ENCODE results near the gene GP9. TPM values are rescaled to one million over a fixed set of nuclear protein-coding genes. Genes with fewer than 3 reads are reported as not detected.

Gene GP9
- total RNA-seq, 1 donor from 2014 or later: not detected

GRCh38 chr3:129059311-129059958 is 1.1 kb upstream of the GP9 start:
- DNase-seq: no peak
- H3K27me3 Mint-ChIP-seq (ENCODE audit: unreplicated experiment): peaks cover 7% of the 10 kb centered on the region
- TF ChIP-seq, protein P1, sequence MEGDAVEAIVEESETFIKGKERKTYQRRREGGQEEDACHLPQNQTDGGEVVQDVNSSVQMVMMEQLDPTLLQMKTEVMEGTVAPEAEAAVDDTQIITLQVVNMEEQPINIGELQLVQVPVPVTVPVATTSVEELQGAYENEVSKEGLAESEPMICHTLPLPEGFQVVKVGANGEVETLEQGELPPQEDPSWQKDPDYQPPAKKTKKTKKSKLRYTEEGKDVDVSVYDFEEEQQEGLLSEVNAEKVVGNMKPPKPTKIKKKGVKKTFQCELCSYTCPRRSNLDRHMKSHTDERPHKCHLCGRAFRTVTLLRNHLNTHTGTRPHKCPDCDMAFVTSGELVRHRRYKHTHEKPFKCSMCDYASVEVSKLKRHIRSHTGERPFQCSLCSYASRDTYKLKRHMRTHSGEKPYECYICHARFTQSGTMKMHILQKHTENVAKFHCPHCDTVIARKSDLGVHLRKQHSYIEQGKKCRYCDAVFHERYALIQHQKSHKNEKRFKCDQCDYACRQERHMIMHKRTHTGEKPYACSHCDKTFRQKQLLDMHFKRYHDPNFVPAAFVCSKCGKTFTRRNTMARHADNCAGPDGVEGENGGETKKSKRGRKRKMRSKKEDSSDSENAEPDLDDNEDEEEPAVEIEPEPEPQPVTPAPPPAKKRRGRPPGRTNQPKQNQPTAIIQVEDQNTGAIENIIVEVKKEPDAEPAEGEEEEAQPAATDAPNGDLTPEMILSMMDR (IDR thresholded peaks at IDR 0.05; ENCODE audit: partially characterized antibody, unreplicated experiment): no peak

GRCh38 chr3:129061023-129061887 is 676 bp downstream of the GP9 start:
- Mint-ChIP-seq H3K27me3 (ENCODE audit: unreplicated experiment) (peaks cover 7% of the 10 kb centered on the region), H3K4me1 (ENCODE audit: low read depth, unreplicated experiment) (peaks cover 10% of the 10 kb centered on the region), H3K4me3 (ENCODE audit: unreplicated experiment) (no peak overlapping the region), H3K9me3 (ENCODE audit: unreplicated experiment) (peaks cover 2% of the 10 kb centered on the region), H3K27ac (ENCODE audit: unreplicated experiment) (no peak overlapping the region), H3K36me3 (ENCODE audit: unreplicated experiment) (no peaks in the 10 kb centered on the region)
- no peak for DNase-seq
- TF ChIP-seq, protein P1 (IDR thresholded peaks at IDR 0.05; ENCODE audit: partially characterized antibody, unreplicated experiment): no peak

More at GRCh38 chr3:129059311-129059958, 1.1 kb upstream of the GP9 start:
- Mint-ChIP-seq H3K4me3 (ENCODE audit: unreplicated experiment) (peak overlapping the region; percentile 15), H3K36me3 (ENCODE audit: unreplicated experiment) (no peaks in the 10 kb centered on the region), H3K27ac (ENCODE audit: unreplicated experiment) (no peak overlapping the region), H3K4me1 (ENCODE audit: low read depth, unreplicated experiment) (peaks cover 10% of the 10 kb centered on the region), H3K9me3 (ENCODE audit: unreplicated experiment) (peaks cover 2% of the 10 kb centered on the region)

DNA sequence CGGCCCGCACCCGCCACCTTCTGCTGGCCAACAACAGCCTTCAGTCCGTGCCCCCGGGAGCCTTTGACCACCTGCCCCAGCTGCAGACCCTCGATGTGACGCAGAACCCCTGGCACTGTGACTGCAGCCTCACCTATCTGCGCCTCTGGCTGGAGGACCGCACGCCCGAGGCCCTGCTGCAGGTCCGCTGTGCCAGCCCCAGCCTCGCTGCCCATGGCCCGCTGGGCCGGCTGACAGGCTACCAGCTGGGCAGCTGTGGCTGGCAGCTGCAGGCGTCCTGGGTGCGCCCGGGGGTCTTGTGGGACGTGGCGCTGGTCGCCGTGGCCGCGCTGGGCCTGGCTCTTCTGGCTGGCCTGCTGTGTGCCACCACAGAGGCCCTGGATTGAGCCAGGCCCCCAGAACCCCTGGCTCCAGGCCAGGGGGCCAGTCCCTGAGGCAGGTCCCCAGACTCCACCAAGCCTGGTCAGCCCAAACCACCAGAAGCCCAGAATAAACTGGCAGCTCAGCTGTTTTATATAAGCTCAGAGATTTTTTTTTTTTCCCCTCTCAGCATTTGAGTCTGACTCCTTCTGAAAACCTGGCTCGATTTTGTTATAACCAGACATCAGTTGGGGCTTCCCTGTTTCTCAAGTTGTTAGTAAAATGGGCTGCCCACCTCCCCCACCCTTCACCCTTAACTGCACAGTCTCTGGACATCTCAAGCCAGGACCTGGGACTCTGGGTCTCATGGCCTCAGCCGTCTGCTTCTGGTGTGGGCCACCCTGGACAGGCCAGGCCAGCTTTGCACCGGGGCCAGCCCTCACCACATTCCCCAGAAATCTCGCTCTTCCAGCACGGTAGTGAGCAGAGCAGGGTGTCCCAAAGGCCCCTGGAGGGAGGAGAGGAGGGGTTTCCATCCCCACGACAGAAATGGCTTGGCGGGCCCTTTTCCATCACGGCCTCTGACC is 1.6 kb downstream of the GP9 start:
- Mint-ChIP-seq H3K27me3 (ENCODE audit: unreplicated experiment) (peaks cover 7% of the 10 kb centered on the region), H3K4me3 (ENCODE audit: unreplicated experiment) (no peak overlapping the region), H3K9me3 (ENCODE audit: unreplicated experiment) (peaks cover 2% of the 10 kb centered on the region), H3K36me3 (ENCODE audit: unreplicated experiment) (no peaks in the 10 kb centered on the region), H3K4me1 (ENCODE audit: low read depth, unreplicated experiment) (peaks cover 10% of the 10 kb centered on the region), H3K27ac (ENCODE audit: unreplicated experiment) (no peak overlapping the region)
- DNase-seq: no peak
- TF ChIP-seq, protein P1 (IDR thresholded peaks at IDR 0.05; ENCODE audit: partially characterized antibody, unreplicated experiment): no peak

DNA sequence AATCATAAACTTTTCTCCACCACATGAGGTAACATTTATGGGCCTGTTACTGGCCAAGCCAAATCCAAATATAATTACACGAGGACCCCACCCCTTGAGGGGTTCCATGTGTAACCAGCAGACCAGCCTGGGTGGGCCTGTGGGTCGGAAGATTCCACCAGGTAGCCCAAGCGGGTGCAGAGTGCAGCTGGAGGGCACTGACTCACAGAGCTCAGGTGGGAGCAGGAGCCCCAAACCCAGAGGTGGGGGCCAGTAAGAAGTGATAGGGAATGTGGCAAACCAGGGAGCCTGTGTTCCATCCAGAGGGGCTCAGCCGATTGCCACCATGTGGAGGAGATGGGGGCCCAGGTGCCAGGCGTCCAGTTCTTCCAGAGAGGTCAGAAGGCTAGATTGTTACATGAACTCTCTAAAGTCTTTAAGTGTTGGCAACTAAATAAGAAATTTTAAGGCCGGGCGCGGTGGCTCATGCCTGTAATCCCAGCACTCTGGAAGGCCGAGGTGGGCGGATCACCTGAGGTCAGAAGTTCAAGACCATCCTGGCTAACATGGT is 2.6 kb downstream of the GP9 start:
- Mint-ChIP-seq H3K27me3 (ENCODE audit: unreplicated experiment) (peaks cover 5% of the 10 kb centered on the region), H3K4me1 (ENCODE audit: low read depth, unreplicated experiment) (peaks cover 10% of the 10 kb centered on the region), H3K9me3 (ENCODE audit: unreplicated experiment) (peaks cover 2% of the 10 kb centered on the region), H3K27ac (ENCODE audit: unreplicated experiment) (no peak overlapping the region), H3K4me3 (ENCODE audit: unreplicated experiment) (no peak overlapping the region), H3K36me3 (ENCODE audit: unreplicated experiment) (no peaks in the 10 kb centered on the region)
- no peak for DNase-seq
- TF ChIP-seq, protein P1 (IDR thresholded peaks at IDR 0.05; ENCODE audit: partially characterized antibody, unreplicated experiment): no peak
